GM23338 (cell line): ENCODE measurements around the gene ALDH8A1. TPM values are rescaled to one million over a fixed set of nuclear protein-coding genes. Genes with fewer than 3 reads are reported as not detected.
A peak's percentile ranks its signal among the peaks of the same experiment; 100 is the strongest.

ENCODE experiments used
- ATAC-seq: fragments of 200-7000 bp; cut with Tn5 transposase; 3 replicates; pipeline ENCODE4 v1.9.1; 2020
- DNase-seq: peaks from one replicate; pipeline ENCODE4 v3.0.0-alpha.2; 2015; ENCODE audit warnings: low spot score
- H2AFZ ChIP-seq: fragments of 200-600 bp; sonication (generic); 2 replicates; pipeline ENCODE4 v1.8.0; 2016; ENCODE audit warnings: antibody characterized with exemption, mild to moderate bottlenecking, moderate library complexity
- H3F3A ChIP-seq: fragments of 200-600 bp; sonication (generic); replicated peaks from 2 replicates; pipeline ENCODE4 v1.8.0; 2017; ENCODE audit warnings: antibody characterized with exemption, mixed run types, low read depth
- H3K27ac ChIP-seq: fragments of 200-600 bp; sonication (generic); 2 replicates; pipeline ENCODE4 v1.6.1; 2016; ENCODE audit warnings: low read depth
- H3K27me3 ChIP-seq: fragments of 200-600 bp; sonication (generic); 2 replicates; pipeline ENCODE4 v1.8.0; 2016; ENCODE audit warnings: mild to moderate bottlenecking, mixed run types, moderate library complexity; ENCODE audit not compliant: insufficient read depth
- H3K36me3 ChIP-seq: fragments of 200-600 bp; sonication (generic); 2 replicates; pipeline ENCODE4 v1.8.0; 2016; ENCODE audit warnings: mild to moderate bottlenecking; ENCODE audit not compliant: insufficient read depth
- H3K4me1 ChIP-seq: fragments of 200-600 bp; sonication (generic); 2 replicates; pipeline ENCODE4 v1.8.0; 2016; ENCODE audit warnings: mild to moderate bottlenecking, moderate library complexity; ENCODE audit not compliant: insufficient read depth
- H3K4me2 ChIP-seq: fragments of 200-600 bp; sonication (generic); 2 replicates; pipeline ENCODE4 v1.7.1; 2017; ENCODE audit warnings: mixed run types
- H3K4me3 ChIP-seq: fragments of 200-600 bp; sonication (generic); 2 replicates; pipeline ENCODE4 v1.6.1; 2016; ENCODE audit warnings: mixed run types
- H3K79me2 ChIP-seq: fragments of 200-600 bp; sonication (generic); replicated peaks from 2 replicates; pipeline ENCODE4 v1.8.0; 2017; ENCODE audit warnings: mild to moderate bottlenecking; ENCODE audit not compliant: insufficient read depth
- H3K9me2 ChIP-seq: fragments of 200-600 bp; sonication (generic); 2 replicates; pipeline ENCODE4 v1.8.0; 2017; ENCODE audit not compliant: insufficient read depth
- H4K20me1 ChIP-seq: fragments of 200-600 bp; sonication (generic); replicated peaks from 2 replicates; pipeline ENCODE4 v1.8.0; 2017; ENCODE audit warnings: mild to moderate bottlenecking; ENCODE audit not compliant: insufficient read depth
- H3K27ac Mint-ChIP-seq: 2 replicates; pipeline ENCODE4 v1.8.0; 2020; ENCODE audit warnings: inconsistent platforms, mild to moderate bottlenecking, moderate library complexity, mixed read lengths
- H3K27me3 Mint-ChIP-seq: 3 replicates; pipeline ENCODE4 v1.8.0; 2022; ENCODE audit warnings: low read depth, mild to moderate bottlenecking, moderate library complexity, mixed read lengths, inconsistent platforms; ENCODE audit not compliant: insufficient read depth, poor library complexity
- H3K36me3 Mint-ChIP-seq: 3 replicates; pipeline ENCODE4 v1.8.0; 2021; ENCODE audit warnings: low read depth, mild to moderate bottlenecking, inconsistent platforms, moderate library complexity, mixed read lengths
- H3K4me1 Mint-ChIP-seq: 3 replicates; pipeline ENCODE4 v1.8.0; 2020; ENCODE audit warnings: mild to moderate bottlenecking, inconsistent platforms, mixed read lengths
- H3K4me3 Mint-ChIP-seq: 3 replicates; pipeline ENCODE4 v1.8.0; 2021; ENCODE audit warnings: moderate library complexity, mild to moderate bottlenecking, inconsistent platforms, mixed read lengths
- H3K9me3 Mint-ChIP-seq: 3 replicates; pipeline ENCODE4 v1.8.0; 2020; ENCODE audit warnings: moderate library complexity, mild to moderate bottlenecking, inconsistent platforms, mixed read lengths
- CREB1 ChIP-seq: fragments of 250-450 bp; sonication (Bioruptor Pico); IDR thresholded peaks from 2 replicates; pipeline ENCODE4 v1.5.0; 2020; ENCODE audit warnings: low read depth, mild to moderate bottlenecking, moderate library complexity
- CTCF ChIP-seq, 2 experiments: fragments of 200-600 bp in 1 of 2; sonication (generic) in 1 of 2; conservative IDR thresholded peaks; 2 replicates each; pipeline versions ENCODE4 v1.5.1 to v1.6.1; 2016 to 2017; ENCODE audit warnings: antibody characterized with exemption in 2 of 2, low read depth in 2 of 2, mild to moderate bottlenecking in 2 of 2, moderate library complexity in 1 of 2
- EZH2 ChIP-seq: fragments of 200-600 bp; sonication (generic); IDR thresholded peaks from one replicate; pipeline ENCODE4 v1.8.0; 2017; ENCODE audit warnings: antibody characterized with exemption, mild to moderate bottlenecking, low read depth; ENCODE audit not compliant: unreplicated experiment
- EZH2phosphoT487 ChIP-seq: fragments of 200-600 bp; sonication (generic); IDR thresholded peaks from one replicate; pipeline ENCODE4 v1.8.1; 2018; ENCODE audit warnings: antibody characterized with exemption; ENCODE audit not compliant: unreplicated experiment
- JUNB ChIP-seq: IDR thresholded peaks from one replicate; pipeline ENCODE4 v1.6.1; 2016; ENCODE audit warnings: antibody characterized with exemption; ENCODE audit not compliant: unreplicated experiment
- NANOG ChIP-seq: IDR thresholded peaks from 2 replicates; pipeline ENCODE4 v1.6.1; 2016; ENCODE audit warnings: antibody characterized with exemption, borderline replicate concordance
- POLR2AphosphoS5 ChIP-seq: IDR thresholded peaks from 2 replicates; pipeline ENCODE4 v1.6.1; 2016; ENCODE audit warnings: antibody characterized with exemption, low read depth
- STAT1 ChIP-seq: IDR thresholded peaks from one replicate; pipeline ENCODE4 v1.6.1; 2016; ENCODE audit warnings: antibody characterized with exemption; ENCODE audit not compliant: unreplicated experiment
- ZNF114 ChIP-seq: fragments of 250-450 bp; sonication (Bioruptor Pico); IDR thresholded peaks from 2 replicates; pipeline ENCODE4 v1.5.0; 2020; ENCODE audit warnings: mild to moderate bottlenecking, moderate library complexity
- ZNF331 ChIP-seq: fragments of 250-450 bp; sonication (Bioruptor Pico); IDR thresholded peaks from 2 replicates; pipeline ENCODE4 v1.5.0; 2020; ENCODE audit warnings: low read depth, mild to moderate bottlenecking, moderate library complexity
- ZNF462 ChIP-seq: fragments of 250-450 bp; sonication (Bioruptor Pico); IDR thresholded peaks from 2 replicates; pipeline ENCODE4 v1.5.0; 2020; ENCODE audit warnings: mild to moderate bottlenecking, moderate library complexity
- polyA plus RNA-seq: library from polyadenylated mRNA; unstranded; fragments of >200 nt; fragmentation: Nextera tagmentation; extraction: Ambion mirVana; gene quantifications from 2 replicates; pipeline ENCODE4 v1.2.1, GENCODE V29; 2016
- total RNA-seq: library from RNA; depleted of rRNA; stranded (reverse); fragments of >200 nt; shearing (Covaris generic); gene quantifications from 2 replicates; pipeline ENCODE4 v1.2.3, GENCODE V29; 2014
- TF ChIP-seq, protein P1 (sequence below): IDR thresholded peaks from one replicate; pipeline ENCODE4 v1.6.1; 2018; ENCODE audit warnings: antibody characterized with exemption; ENCODE audit not compliant: unreplicated experiment
- TF ChIP-seq, protein P2 (sequence below): IDR thresholded peaks from 2 replicates; pipeline ENCODE4 v1.6.1; 2016; ENCODE audit warnings: antibody characterized with exemption

The ALDH8A1 gene
- total and polyA plus RNA-seq, 2 experiments from 2014 or later = not detected

DNA sequence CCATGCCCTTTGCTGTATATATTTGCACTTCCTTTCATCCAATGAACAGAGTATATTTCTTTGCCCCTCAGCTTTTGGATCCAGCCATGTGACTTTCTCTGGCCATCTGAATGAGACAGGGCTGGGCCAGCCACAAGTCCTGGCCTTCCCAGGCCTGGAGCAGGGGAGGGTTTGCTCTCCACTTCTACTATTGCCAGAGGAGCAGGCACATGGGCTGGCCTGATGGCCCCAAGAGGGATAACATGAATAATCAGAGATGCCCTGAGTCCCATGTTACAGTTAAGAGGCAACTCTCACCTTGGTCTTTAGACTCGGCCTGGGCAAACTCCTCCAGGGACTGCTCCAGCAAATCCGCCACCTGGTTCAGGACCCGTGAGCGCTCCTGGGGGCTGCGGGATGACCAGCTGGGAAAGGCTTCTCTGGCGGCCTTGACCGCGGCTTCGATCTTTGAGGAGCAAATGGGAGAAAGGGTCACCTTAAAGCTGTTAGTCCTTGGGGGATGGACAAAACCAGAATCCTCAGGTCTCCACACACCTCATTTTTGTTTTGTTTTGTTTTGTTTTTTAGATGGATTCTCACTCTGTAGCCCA is 6.3 kb downstream of the ALDH8A1 start:
- H3K36me3 Mint-ChIP-seq = no peaks in the 10 kb centered on the region
- ATAC-seq (no peak; the same call in 2 of the 3 replicates), DNase-seq (no peak)
- no peaks in the 10 kb centered on the region for H3K9me3 Mint-ChIP-seq
- H3K4me3 Mint-ChIP-seq = no peak overlapping the region
- Histone ChIP-seq H3K36me3 (no peaks in the 10 kb centered on the region), H3K79me2 (no peaks in the 10 kb centered on the region), H3K4me2 (no peak overlapping the region), H2AFZ (peak overlapping the region; percentile 86), H3K9me2 (no peaks in the 10 kb centered on the region), H3K27ac (no peak overlapping the region), H3K4me3 (no peak overlapping the region), H3K4me1 (no peaks in the 10 kb centered on the region), H4K20me1 (no peaks in the 10 kb centered on the region), H3F3A (no peaks in the 10 kb centered on the region), H3K27me3 (no peaks in the 10 kb centered on the region)
- TF ChIP-seq NANOG (no peak), ZNF331 (no peak), ZNF114 (CRISPR knock-in tag) (no peak), STAT1 (no peak), EZH2phosphoT487 (no peak), CREB1 (no peak), EZH2 (no peak), ZNF462 (CRISPR knock-in tag) (no peak), CTCF (conservative IDR thresholded peaks at IDR 0.05; ENCODE audit: low read depth in 2 of 2) (no peak), JUNB (no peak), POLR2AphosphoS5 (no peak)
- TF ChIP-seq, protein P1, sequence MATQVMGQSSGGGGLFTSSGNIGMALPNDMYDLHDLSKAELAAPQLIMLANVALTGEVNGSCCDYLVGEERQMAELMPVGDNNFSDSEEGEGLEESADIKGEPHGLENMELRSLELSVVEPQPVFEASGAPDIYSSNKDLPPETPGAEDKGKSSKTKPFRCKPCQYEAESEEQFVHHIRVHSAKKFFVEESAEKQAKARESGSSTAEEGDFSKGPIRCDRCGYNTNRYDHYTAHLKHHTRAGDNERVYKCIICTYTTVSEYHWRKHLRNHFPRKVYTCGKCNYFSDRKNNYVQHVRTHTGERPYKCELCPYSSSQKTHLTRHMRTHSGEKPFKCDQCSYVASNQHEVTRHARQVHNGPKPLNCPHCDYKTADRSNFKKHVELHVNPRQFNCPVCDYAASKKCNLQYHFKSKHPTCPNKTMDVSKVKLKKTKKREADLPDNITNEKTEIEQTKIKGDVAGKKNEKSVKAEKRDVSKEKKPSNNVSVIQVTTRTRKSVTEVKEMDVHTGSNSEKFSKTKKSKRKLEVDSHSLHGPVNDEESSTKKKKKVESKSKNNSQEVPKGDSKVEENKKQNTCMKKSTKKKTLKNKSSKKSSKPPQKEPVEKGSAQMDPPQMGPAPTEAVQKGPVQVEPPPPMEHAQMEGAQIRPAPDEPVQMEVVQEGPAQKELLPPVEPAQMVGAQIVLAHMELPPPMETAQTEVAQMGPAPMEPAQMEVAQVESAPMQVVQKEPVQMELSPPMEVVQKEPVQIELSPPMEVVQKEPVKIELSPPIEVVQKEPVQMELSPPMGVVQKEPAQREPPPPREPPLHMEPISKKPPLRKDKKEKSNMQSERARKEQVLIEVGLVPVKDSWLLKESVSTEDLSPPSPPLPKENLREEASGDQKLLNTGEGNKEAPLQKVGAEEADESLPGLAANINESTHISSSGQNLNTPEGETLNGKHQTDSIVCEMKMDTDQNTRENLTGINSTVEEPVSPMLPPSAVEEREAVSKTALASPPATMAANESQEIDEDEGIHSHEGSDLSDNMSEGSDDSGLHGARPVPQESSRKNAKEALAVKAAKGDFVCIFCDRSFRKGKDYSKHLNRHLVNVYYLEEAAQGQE = no peak
- TF ChIP-seq, protein P2, sequence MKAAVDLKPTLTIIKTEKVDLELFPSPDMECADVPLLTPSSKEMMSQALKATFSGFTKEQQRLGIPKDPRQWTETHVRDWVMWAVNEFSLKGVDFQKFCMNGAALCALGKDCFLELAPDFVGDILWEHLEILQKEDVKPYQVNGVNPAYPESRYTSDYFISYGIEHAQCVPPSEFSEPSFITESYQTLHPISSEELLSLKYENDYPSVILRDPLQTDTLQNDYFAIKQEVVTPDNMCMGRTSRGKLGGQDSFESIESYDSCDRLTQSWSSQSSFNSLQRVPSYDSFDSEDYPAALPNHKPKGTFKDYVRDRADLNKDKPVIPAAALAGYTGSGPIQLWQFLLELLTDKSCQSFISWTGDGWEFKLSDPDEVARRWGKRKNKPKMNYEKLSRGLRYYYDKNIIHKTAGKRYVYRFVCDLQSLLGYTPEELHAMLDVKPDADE = no peak
- peaks cover 2% of the 10 kb centered on the region for H3K27me3 Mint-ChIP-seq
- H3K27ac Mint-ChIP-seq = no peak overlapping the region
- no peaks in the 10 kb centered on the region for H3K4me1 Mint-ChIP-seq
